Central memory CD8-positive, alpha-beta T cell (primary cell): ENCODE measurements around the gene CALM1.

Source experiments
- ATAC-seq: fragments of 150-1000 bp; cut with Tn5 transposase; replicated peaks from 2 replicates; pipeline ENCODE4 v1.10.0; 2022; ENCODE audit warnings: mild to moderate bottlenecking, moderate FRiP score, moderate number of reproducible peaks; ENCODE audit not compliant: poor library complexity, severe bottlenecking; ENCODE audit errors: extremely low read depth
- DNase-seq, 2 donors: peaks; one replicate each; pipeline ENCODE4 v3.0.0; 2021; ENCODE audit warnings: low spot score in 2 of 2
- H3K27ac Mint-ChIP-seq: one replicate; pipeline ENCODE4 v1.8.0; 2022; ENCODE audit warnings: low read depth, mild to moderate bottlenecking, moderate library complexity, mixed read lengths
- H3K27me3 Mint-ChIP-seq: one replicate; pipeline ENCODE4 v1.8.0; 2022; ENCODE audit warnings: mixed read lengths
- H3K36me3 Mint-ChIP-seq: one replicate; pipeline ENCODE4 v1.8.0; 2022; ENCODE audit warnings: mild to moderate bottlenecking, moderate library complexity, mixed read lengths; ENCODE audit not compliant: insufficient read depth
- H3K4me1 Mint-ChIP-seq: one replicate; pipeline ENCODE4 v1.8.0; 2022; ENCODE audit warnings: mixed read lengths
- H3K4me3 Mint-ChIP-seq: one replicate; pipeline ENCODE4 v1.8.0; 2022; ENCODE audit warnings: mild to moderate bottlenecking, moderate library complexity, mixed read lengths
- H3K9me3 Mint-ChIP-seq: one replicate; pipeline ENCODE4 v1.8.0; 2022; ENCODE audit warnings: mixed read lengths

Gene CALM1

DNA sequence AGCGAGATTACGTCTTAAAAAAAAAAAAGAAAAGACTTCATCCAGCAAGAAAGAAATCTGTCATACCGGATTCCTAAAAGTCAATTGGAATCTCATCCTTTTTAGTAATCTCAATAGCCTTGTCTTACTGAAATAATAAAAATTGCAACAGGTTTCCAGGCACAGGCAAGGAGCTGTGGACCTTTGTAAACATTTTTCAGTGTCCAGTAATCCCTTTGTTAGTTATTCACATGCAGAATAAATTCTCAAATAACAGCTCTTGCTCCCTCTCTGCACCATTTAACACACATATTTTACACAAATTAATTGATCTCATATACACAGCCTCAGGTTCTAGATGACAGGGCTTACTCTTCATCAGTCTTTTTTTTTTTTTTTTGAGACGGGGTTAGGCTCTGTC is 22.0 kb upstream of the CALM1 start:
- ATAC-seq = no peak
- no peak for DNase-seq
- Mint-ChIP-seq H3K9me3 (no peaks in the 10 kb centered on the region), H3K4me3 (no peak overlapping the region), H3K27ac (no peak overlapping the region), H3K4me1 (no peaks in the 10 kb centered on the region), H3K36me3 (no peaks in the 10 kb centered on the region), H3K27me3 (no peaks in the 10 kb centered on the region)

DNA sequence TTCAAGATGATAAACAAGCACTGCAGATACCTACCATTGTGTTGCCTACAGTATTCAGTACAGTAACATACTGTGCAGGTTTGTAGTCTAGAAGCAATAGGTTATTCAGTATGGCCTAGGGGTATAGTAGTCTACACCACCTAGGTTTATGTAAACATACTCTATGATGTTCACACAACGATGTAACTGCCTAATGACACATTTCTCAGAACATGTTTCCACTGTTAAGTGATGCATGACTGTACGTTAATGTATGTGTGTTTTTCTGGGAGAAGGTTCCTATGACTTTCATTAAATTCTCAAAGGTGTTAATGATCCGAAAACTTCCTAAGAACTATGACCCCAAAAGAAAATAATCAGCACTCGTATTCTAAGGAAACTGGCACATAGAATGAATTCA is 20.9 kb upstream of the CALM1 start:
- no peaks in the 10 kb centered on the region for H3K4me1 Mint-ChIP-seq

DNA sequence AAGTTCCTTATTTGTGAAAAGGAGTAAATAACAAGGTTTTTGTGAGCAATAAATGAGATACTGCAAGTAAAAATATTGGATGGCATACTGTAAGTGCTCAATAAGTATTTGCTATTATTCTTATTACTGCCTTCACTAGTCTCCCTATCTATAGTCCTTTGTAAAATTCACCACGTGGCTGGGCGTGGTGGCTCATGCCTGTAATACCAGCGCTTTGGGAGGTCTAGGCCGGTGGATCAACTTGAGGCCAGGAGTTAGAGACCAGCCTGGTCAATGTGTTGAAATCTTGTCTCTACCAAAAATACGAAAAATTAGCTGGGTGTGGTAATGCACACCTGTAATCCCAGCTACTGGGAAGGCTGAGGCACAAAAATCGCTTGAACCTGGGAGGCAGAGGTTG is 18.6 kb upstream of the CALM1 start:
- Mint-ChIP-seq H3K27me3 (no peaks in the 10 kb centered on the region), H3K36me3 (no peaks in the 10 kb centered on the region), H3K27ac (no peak overlapping the region), H3K4me1 (no peaks in the 10 kb centered on the region), H3K9me3 (no peaks in the 10 kb centered on the region), H3K4me3 (no peak overlapping the region)
- no peak for ATAC-seq
- no peak for DNase-seq

More for the DNA sequence above, 20.9 kb upstream of the CALM1 start:
- DNase-seq (no peak), ATAC-seq (no peak)
- Mint-ChIP-seq H3K36me3 (no peaks in the 10 kb centered on the region), H3K9me3 (no peaks in the 10 kb centered on the region), H3K4me3 (no peak overlapping the region), H3K27me3 (no peaks in the 10 kb centered on the region), H3K27ac (no peak overlapping the region)

DNA sequence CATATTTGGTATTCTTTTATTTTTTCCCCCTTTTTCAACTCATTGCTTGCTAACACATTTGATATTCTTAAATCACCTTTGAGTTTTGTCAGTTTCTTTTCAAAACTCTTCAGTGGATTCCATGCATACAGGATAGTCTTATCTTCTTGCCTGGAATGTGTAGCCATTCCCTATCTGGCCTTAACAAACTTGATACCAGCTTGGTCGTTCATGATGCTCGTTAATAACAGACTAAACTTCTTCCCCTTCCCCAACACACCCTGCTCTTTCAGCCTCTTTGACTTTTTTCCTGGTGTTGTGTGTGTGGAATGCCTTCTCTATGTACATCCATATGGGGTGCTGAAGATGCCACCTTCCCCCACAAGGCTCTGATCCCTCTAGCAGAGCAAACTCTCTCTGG is 17.7 kb upstream of the CALM1 start:
- Mint-ChIP-seq H3K4me3 (no peak overlapping the region), H3K36me3 (no peaks in the 10 kb centered on the region), H3K27ac (no peak overlapping the region), H3K9me3 (no peaks in the 10 kb centered on the region), H3K27me3 (no peaks in the 10 kb centered on the region), H3K4me1 (no peaks in the 10 kb centered on the region)
- DNase-seq = no peak
- ATAC-seq = no peak

DNA sequence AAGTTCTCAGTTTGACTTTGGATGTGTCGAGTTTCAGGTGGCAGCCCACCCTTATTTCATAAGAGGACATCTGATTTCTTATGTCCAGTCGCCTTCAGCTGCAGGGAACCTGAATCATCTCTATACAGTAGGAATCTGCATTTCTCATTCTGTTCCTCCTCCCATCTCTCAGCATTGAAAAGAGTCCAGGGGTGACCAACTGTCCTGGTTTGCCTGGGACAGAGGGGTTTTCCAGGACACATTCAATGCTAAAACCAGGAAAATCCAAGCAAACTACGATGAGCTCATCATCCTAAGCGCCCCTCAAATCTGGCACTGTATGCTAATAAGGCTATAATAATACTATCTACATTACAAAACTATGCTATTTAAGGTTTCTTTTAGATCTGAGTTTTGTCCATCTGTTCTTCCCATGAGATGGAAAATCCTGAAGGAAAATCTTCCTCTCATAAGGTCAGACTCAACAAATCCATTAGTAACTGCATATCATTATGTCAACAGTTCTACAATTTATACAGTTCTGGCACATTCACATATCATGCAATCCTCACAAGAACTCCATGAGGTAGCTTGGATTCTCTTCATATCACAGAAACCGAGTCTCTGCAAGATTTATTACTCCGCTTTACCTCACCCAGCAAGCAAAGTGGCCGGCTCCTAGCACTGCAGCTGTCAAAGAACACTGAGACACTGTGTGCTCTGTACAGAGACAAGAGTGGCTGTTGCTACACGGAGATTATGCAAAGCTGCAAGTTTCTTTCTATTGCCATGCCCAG is 15.6 kb upstream of the CALM1 start:
- Mint-ChIP-seq H3K4me1 (no peaks in the 10 kb centered on the region), H3K27ac (no peak overlapping the region), H3K4me3 (no peak overlapping the region), H3K9me3 (no peaks in the 10 kb centered on the region), H3K36me3 (no peaks in the 10 kb centered on the region), H3K27me3 (no peaks in the 10 kb centered on the region)
- ATAC-seq (no peak), DNase-seq (no peak)

DNA sequence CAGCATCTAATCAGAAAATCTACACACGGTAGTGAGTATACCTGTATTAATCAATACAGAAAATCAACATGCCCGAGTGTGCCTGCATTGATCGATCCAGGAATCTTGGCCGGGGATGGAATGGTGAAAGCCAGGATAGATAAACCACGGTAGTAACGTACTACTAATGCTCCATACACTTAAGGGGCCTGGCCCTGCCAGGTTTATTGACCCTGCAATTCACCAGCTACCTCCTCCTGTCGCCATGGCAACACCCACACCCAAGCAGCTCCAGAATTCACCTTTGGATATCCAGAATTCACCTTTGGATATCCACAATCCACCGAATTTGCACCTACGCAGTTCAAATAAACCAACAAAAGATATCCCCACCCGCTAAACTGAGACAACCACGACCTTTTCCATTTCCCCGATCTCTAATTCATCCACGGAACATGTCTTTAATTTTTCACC is 14.8 kb upstream of the CALM1 start:
- Mint-ChIP-seq H3K4me3 (no peak overlapping the region), H3K9me3 (no peaks in the 10 kb centered on the region), H3K4me1 (no peaks in the 10 kb centered on the region), H3K27ac (no peak overlapping the region), H3K27me3 (no peaks in the 10 kb centered on the region), H3K36me3 (no peaks in the 10 kb centered on the region)
- no peak for DNase-seq
- ATAC-seq = no peak

DNA sequence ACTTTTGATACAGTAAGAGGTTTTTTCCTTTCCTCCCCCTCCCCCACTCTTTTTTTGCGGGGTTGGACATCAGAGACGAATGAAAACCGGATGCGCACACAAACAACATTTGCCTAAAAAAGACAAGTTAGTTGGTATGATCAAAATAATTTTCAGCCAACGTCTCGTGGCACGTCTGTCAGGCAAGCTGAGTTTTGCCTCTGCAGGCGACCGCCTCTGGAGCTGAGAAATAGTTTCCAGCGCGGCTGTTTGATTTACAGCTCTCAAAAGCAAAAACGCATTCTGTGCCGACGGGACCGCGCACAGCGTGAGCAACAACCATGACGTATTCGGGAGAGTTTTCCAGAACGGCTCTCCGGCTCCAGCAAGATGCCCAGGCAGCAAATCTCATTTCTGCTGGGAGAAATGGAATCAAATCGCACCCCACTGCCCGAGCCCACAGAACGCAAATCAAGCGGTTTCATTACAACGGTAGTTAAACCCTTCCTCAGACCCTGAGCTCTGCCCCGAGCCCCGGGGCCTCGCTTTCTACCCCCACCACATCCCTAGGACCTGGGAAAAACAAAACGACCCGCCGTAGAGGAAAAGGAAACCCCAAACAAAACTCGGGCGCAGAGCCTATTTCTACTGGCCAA is 14.2 kb upstream of the CALM1 start:
- ATAC-seq (peak; percentile 26), DNase-seq (peak in 1 of 2 donors; percentile 62)
- Mint-ChIP-seq H3K27me3 (no peaks in the 10 kb centered on the region), H3K36me3 (no peaks in the 10 kb centered on the region), H3K9me3 (no peaks in the 10 kb centered on the region), H3K4me1 (no peaks in the 10 kb centered on the region), H3K4me3 (no peak overlapping the region), H3K27ac (no peak overlapping the region)

DNA sequence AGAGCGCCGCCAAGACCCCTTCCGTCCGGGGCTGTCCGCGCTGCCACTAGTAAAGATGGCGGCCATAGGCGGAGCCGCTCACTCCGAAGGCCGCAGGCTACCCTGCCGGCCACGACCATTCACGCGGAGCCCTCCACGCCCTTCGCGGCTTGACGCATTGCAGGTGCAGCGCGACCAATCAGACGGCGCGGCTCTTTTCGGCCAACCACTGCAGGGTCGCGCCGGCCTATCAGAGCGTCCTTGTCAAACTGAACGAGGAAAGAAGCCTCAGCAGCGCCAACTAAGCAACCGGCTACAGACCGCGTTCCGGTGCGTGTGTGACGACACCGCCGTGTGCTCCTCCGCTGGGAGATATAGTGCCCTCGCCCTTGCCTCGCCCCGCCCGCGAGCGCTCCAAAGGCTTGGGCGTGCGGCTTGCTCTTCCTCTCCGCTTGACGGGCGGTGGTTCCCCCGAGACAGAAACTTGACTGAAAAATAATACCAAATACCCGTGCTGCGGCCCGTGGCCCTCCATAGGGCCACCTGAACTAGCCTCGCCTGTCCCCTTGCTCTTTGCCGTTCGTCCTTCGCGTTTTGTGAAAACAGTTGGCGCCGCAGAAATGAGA is 13.6 kb upstream of the CALM1 start:
- Mint-ChIP-seq H3K9me3 (no peaks in the 10 kb centered on the region), H3K27ac (no peak overlapping the region), H3K4me3 (no peak overlapping the region), H3K27me3 (no peaks in the 10 kb centered on the region), H3K4me1 (no peaks in the 10 kb centered on the region), H3K36me3 (no peaks in the 10 kb centered on the region)
- DNase-seq = peak; percentile 93 to 96
- peak; percentile 77 for ATAC-seq

DNA sequence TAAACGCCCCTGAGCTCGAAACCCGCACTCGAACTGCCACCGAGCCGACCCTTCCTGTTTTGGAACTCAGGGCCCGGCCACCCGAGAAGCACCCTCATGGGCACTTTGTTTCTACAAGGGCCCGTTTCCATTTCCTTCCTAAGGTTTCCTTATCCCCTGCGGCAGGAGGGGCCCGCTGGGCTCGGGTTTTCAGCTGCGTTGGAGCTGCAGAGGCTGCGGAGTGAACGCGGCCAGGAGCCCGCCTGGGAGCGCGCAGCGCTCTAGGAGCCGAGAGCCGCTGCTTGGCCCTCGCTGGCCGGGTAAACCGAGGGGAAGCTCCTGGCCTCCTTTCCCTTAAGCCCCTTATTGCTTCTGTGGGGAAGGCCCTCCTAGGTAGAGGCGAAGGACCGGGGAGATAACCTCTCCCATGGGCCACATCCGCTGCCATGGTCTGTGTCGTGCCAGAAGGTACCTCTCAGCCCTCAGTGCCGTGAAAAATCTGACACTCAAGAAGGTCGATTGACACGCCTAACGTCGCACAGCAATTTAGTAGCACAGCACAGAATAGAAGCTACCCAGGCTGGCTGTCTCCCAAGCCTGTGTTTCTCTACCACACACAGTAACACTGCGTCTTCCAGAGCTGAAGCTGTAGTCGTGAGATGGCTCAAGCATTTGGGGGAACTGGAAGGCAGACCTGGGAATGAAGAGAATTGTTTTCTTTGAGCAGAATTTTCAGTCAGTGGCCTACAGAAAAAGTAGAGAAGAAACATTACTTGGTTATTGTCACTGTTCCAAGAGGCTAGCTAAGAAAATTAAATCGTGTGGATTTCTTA is 12.9 kb upstream of the CALM1 start:
- Mint-ChIP-seq H3K36me3 (no peaks in the 10 kb centered on the region), H3K4me1 (no peaks in the 10 kb centered on the region), H3K9me3 (no peaks in the 10 kb centered on the region), H3K4me3 (no peak overlapping the region), H3K27me3 (no peaks in the 10 kb centered on the region), H3K27ac (no peak overlapping the region)
- peak; percentile 64 for ATAC-seq
- DNase-seq = peak; percentile 48 to 72

DNA sequence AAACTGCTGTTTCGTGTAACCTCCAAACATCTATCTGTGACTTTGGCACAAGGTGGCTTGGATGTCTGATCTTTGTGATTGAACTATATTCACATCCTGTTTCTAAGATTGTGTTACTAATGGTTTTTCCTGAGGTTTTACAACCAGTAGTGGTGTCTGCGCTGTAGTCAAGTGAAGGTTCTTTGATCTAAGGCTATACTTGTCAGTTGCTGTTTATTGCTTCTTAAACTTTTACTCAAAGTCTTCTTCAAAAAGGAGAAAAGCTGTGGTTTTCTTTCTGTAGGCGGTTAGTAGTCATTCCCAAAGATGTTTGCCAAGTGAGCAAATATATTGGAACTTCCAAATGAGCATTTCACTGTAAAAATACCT is 12.3 kb upstream of the CALM1 start:
- peak in 1 of 2 donors; percentile 22 for DNase-seq
- ATAC-seq = peak; percentile 51
- H3K27ac Mint-ChIP-seq = no peak overlapping the region
- H3K4me1 Mint-ChIP-seq = no peaks in the 10 kb centered on the region
- H3K9me3 Mint-ChIP-seq = no peaks in the 10 kb centered on the region
- H3K36me3 Mint-ChIP-seq = no peaks in the 10 kb centered on the region
- no peak overlapping the region for H3K4me3 Mint-ChIP-seq
- no peaks in the 10 kb centered on the region for H3K27me3 Mint-ChIP-seq

DNA sequence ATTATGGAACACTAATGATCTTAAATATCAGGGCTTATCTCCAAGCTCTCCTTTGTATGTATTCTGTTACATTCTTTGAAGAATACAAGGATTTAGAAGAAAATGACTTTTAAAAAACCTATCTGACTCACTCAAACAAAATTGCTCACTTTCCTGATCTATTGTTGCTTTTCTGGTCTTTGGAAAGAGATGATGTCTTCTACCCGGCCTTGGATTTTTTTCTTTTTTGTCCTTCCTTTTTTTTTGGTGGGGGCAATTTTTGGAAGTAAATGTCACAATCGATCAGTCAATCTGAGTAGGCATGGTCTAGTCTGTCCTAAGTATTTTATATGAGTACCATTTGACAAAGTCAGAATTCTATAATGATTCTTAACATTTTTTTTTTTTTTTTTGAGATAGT is 10.5 kb upstream of the CALM1 start:
- Mint-ChIP-seq H3K4me3 (no peak overlapping the region), H3K9me3 (no peaks in the 10 kb centered on the region), H3K36me3 (no peaks in the 10 kb centered on the region), H3K27me3 (no peaks in the 10 kb centered on the region), H3K4me1 (no peaks in the 10 kb centered on the region), H3K27ac (peak overlapping the region; percentile 41)
- ATAC-seq (no peak), DNase-seq (no peak)

DNA sequence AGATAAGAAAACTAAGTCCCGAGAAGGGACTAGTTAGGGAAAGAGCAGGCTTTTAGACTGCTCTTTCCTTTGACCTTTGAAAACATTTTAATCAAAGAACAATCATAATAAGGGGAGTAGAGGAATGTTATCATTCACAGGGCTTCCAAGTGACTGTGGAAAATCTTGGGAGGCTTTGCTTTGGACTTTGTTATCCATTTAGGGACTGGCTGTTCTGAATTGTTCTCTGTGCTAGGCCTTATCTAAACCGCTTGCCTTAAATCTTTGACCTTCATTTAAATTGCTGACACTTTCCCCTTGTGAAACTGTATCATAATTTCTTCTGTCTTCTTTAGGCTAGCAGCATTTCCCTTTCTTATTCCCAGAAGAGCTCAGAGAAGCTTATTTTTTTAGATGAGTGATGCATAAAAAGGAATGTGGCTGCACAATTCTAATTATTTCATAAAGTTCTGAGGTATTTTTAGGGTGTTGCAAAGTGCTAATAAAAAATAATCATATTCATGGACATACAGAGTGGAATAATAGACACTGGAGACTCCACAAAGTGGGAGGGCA is 9.5 kb upstream of the CALM1 start:
- ATAC-seq (no peak), DNase-seq (no peak)
- H3K36me3 Mint-ChIP-seq = no peaks in the 10 kb centered on the region
- no peaks in the 10 kb centered on the region for H3K27me3 Mint-ChIP-seq
- no peak overlapping the region for H3K27ac Mint-ChIP-seq
- no peak overlapping the region for H3K4me3 Mint-ChIP-seq
- H3K9me3 Mint-ChIP-seq = no peaks in the 10 kb centered on the region
- H3K4me1 Mint-ChIP-seq = no peaks in the 10 kb centered on the region
